Measurements from ENCODE around the gene SLC22A3. TPM values are rescaled to one million over a fixed set of nuclear protein-coding genes. Genes with fewer than 3 reads are reported as not detected.

SLC22A3 gene
- total and polyA plus RNA-seq, 3 donors from 2014 or later = 5.7 to 10.3 (median 6.9) TPM

GRCh38 chr6:160315310-160315709 is 32.9 kb upstream of the SLC22A3 start:
- H3K27ac ChIP-seq = no peak overlapping the region
- DNase-seq = no peak
- no peaks in the 10 kb centered on the region for H3K4me1 ChIP-seq
- intact Hi-C loops (cut with DNase I; ENCODE audit: low total_unique reads) = no loop called here
- no peaks in the 10 kb centered on the region for H3K9me3 ChIP-seq
- TF ChIP-seq CTCF (IDR thresholded peaks at IDR 0.05) (no peak), POLR2A (IDR thresholded peaks at IDR 0.05) (no peak)
- H3K4me3 ChIP-seq = no peak overlapping the region
- no peaks in the 10 kb centered on the region for H3K36me3 ChIP-seq (ENCODE audit: low read depth, missing control alignments)
- WGBS, 2 donors = 86 to 98% methylated on average over 1 of the region's 1 CpG
- no peaks in the 10 kb centered on the region for H3K27me3 ChIP-seq

- intact Hi-C loops (cut with DNase I; ENCODE audit: low total_unique reads) = no loop called here
- no peaks in the 10 kb centered on the region for H3K36me3 ChIP-seq (ENCODE audit: low read depth, missing control alignments)
- H3K27me3 ChIP-seq = no peaks in the 10 kb centered on the region
- no peaks in the 10 kb centered on the region for H3K4me1 ChIP-seq
- no peak overlapping the region for H3K4me3 ChIP-seq
- no peak overlapping the region for H3K27ac ChIP-seq
- no peaks in the 10 kb centered on the region for H3K9me3 ChIP-seq
- TF ChIP-seq POLR2A (IDR thresholded peaks at IDR 0.05) = no peak
- no peak for TF ChIP-seq CTCF (IDR thresholded peaks at IDR 0.05)
- no peak for DNase-seq
These were observed 31.9 kb upstream of the SLC22A3 start for GRCh38 chr6:160316261-160316660.

GRCh38 chr6:160319246-160319645 is 28.9 kb upstream of the SLC22A3 start:
- no peak overlapping the region for H3K4me3 ChIP-seq
- 100% methylated on average over 1 of the region's 1 CpG for WGBS, 2 donors
- no peaks in the 10 kb centered on the region for H3K9me3 ChIP-seq
- no peak overlapping the region for H3K27ac ChIP-seq
- intact Hi-C loops (cut with DNase I; ENCODE audit: low total_unique reads) = no loop called here
- H3K27me3 ChIP-seq = no peaks in the 10 kb centered on the region
- H3K4me1 ChIP-seq = no peaks in the 10 kb centered on the region
- no peak for DNase-seq
- TF ChIP-seq CTCF (IDR thresholded peaks at IDR 0.05) = no peak
- no peak for TF ChIP-seq POLR2A (IDR thresholded peaks at IDR 0.05)
- no peaks in the 10 kb centered on the region for H3K36me3 ChIP-seq (ENCODE audit: low read depth, missing control alignments)

- no peak overlapping the region for H3K27ac ChIP-seq
- H3K36me3 ChIP-seq (ENCODE audit: low read depth, missing control alignments) = no peaks in the 10 kb centered on the region
- H3K4me1 ChIP-seq = no peaks in the 10 kb centered on the region
- 89 to 94% methylated on average over 5 of the region's 5 CpGs for WGBS, 2 donors
- no peak for DNase-seq
- no peaks in the 10 kb centered on the region for H3K9me3 ChIP-seq
- H3K27me3 ChIP-seq = no peaks in the 10 kb centered on the region
- TF ChIP-seq CTCF (IDR thresholded peaks at IDR 0.05) (no peak), POLR2A (IDR thresholded peaks at IDR 0.05) (no peak)
- no peak overlapping the region for H3K4me3 ChIP-seq
- intact Hi-C loops (cut with DNase I; ENCODE audit: low total_unique reads) = no loop called here
These were observed 26.3 kb upstream of the SLC22A3 start for GRCh38 chr6:160321729-160322505.

- Histone ChIP-seq H3K4me1 (no peaks in the 10 kb centered on the region), H3K27ac (no peak overlapping the region), H3K4me3 (no peak overlapping the region), H3K9me3 (no peaks in the 10 kb centered on the region), H3K36me3 (ENCODE audit: low read depth, missing control alignments) (no peaks in the 10 kb centered on the region), H3K27me3 (no peaks in the 10 kb centered on the region)
- WGBS, 2 donors = 84 to 88% methylated on average over 3 of the region's 3 CpGs
- no peak for TF ChIP-seq POLR2A (IDR thresholded peaks at IDR 0.05)
- no peak for TF ChIP-seq CTCF (IDR thresholded peaks at IDR 0.05)
- intact Hi-C loops (cut with DNase I; ENCODE audit: low total_unique reads) = no loop called here
- DNase-seq = no peak
These were observed 20.2 kb upstream of the SLC22A3 start for GRCh38 chr6:160327981-160328380.

All from testis (tissue), 3 donors.